HG03378 (cell line): ENCODE measurements around the gene EFHD2.
"Not testable (repeated sequence)": the region's sequence is repeated elsewhere in the genome, so short reads cannot be mapped to it uniquely, and the experiment has no call there.

Source experiments
- ATAC-seq: cut with Tn5 transposase; IDR thresholded peaks from one replicate; pipeline ENCODE4 v1.9.1; 2021; ENCODE audit warnings: mild to moderate bottlenecking, moderate library complexity; ENCODE audit not compliant: unreplicated experiment

EFHD2 gene

DNA sequence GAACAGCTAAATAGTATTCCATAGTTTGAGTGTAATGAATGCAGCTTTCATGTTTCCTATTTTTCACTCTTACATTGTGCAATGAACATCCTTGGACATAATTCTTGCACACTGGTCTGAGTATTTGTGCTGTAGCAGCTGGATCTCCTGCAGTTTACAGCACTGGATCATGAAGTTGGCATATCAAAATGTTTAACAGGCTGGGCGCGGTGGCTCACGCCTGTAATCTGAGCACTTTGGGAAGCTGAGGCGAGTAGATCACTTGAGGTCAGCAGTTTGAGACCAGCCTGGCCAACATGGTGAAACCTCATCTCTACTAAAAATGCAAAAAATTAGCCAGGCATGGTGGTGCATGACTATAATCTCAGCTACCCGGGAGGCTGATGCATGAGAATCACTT lies 61.4 kb downstream of the EFHD2 start:
- not testable (repeated sequence) for ATAC-seq

DNA sequence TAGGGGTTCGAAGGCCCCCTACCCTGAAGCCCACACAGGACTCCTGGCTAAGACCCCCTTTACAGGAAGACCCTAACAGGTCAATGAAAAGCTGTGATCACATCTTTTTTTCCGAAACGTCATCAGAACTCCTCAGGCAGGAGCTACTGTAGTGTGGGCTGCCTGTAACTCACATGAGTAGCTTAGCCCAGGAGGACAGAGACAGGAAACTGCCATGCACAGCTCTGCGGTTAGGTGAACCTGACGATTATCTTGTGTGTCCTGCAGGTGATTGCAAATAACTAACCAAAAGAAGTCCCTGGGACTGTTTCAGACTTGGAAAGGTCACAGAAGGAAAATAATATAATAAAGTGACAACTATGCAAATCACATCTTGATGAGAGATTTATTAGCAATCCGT lies 62.0 kb downstream of the EFHD2 start:
- not testable (repeated sequence) for ATAC-seq

DNA sequence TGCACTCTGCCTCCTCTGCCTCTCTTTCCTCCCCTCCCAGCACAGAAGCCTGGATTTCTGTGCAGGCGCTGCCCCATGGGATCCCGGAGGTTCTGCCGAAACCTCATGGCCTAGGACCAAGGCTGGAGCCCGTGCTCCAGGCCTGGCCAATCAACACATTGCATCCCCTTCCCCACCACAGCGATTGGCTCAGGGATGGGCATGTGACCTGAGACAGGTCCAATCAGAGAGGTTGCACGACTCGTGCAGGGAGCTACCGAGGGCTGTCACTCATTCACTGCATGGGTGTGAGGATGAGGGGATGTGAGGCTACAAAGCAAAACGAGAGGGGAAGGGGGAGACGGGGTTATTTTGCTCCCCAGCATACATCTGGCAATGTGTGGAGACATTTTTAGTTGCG lies 62.9 kb downstream of the EFHD2 start:
- ATAC-seq, result no peak

DNA sequence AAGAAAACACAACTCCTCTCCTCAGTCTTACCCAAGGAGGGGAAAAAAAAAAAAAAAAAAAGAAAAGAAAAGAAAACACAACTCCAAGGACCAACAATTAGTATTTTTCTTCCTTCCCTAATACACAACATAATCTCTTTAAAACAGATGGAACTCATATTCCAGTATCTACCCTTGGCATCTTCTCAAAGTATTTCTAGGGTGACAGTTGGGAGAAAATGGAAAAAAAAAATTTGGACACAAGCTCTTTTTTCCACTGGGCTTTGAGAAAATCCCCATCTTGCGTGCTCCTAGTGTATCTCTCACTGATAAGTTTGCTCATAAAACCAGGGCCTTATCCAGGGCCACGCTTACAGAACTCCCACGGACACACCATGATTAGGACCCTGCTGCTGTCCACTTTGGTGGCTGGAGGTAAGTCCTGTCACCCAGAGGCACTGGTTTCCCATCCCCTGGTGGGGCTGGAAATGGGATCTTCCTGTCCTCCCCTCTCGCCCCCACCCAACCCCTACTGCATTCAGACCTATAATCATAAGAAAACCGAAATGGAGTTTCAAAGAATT lies 66.1 kb downstream of the EFHD2 start, which contains the start of gene CELA2B:
TSS of gene CELA2B (plus strand) at position 353 of the 563 bp plus-strand sequence. CDS start at position 375, 22 bp downstream.
- ATAC-seq, result no peak

DNA sequence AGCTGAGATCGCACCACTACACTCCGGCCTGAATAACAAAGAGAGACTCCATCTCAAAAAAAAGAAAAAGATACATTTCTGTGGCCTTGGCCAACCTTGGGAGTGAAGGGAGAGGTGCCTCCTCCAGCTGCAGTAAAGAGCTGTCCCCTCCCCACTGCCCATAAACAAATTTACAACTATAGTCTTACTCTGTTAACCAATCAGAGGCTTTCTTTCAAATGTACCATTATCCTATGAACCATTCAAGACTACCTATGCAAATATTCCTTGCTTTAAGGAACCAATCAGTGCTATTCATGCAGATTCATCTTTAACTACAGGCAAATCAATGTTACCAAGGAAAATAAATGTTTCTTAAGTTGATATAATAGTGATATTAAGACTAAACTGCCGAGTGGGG lies 67.2 kb downstream of the EFHD2 start:
- ATAC-seq, result no peak

DNA sequence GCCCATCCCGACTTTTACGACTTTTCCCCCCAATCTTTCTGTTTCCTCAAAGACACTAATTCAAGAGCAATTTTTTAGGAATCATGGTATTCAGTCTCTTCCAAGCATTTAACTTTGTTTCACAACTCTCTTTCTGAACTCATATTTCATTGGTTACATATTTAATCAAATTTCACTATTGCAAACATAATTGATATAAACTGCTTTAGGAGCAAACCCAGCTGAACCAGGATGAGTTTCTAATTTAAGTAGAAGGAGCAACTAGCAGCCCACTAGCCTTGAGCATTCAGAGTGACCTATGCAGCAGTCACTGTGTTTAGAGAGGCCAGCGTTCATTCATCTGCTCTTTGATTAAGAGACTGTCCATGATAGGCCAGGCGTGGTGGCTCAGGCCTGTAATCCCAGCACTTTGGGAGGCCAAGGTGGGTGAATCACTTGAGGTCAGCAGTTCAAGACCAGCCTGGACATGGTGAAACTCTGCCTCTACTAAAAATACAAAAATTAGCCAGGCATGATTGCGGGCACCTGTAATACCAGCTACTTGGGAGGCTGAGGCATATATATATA lies 68.0 kb downstream of the EFHD2 start:
- ATAC-seq, result no peak
